SJSA1 (cell line): Measurements from ENCODE around the gene EFCAB6. TPM values are rescaled to one million over a fixed set of nuclear protein-coding genes. Genes with fewer than 3 reads are reported as not detected.

Experiments
- DNase-seq, 2 experiments: peaks; one replicate each; pipeline ENCODE4 v3.0.0-alpha.2; 2015 to 2020; ENCODE audit warnings: low spot score in 2 of 2, low read depth in 1 of 2
- H3K27ac ChIP-seq: fragments of 250-450 bp; sonication (Bioruptor Pico); 2 replicates; pipeline ENCODE4 v1.5.1; 2020; ENCODE audit warnings: mild to moderate bottlenecking, moderate library complexity
- H3K27me3 ChIP-seq: fragments of 250-450 bp; sonication (Bioruptor Pico); replicated peaks from 2 replicates; pipeline ENCODE4 v1.5.1; 2020; ENCODE audit warnings: mild to moderate bottlenecking, moderate library complexity
- H3K36me3 ChIP-seq: fragments of 250-450 bp; sonication (Bioruptor Pico); 2 replicates; pipeline ENCODE4 v1.5.1; 2020; ENCODE audit warnings: mild to moderate bottlenecking
- H3K4me1 ChIP-seq: fragments of 250-450 bp; sonication (Bioruptor Pico); replicated peaks from 2 replicates; pipeline ENCODE4 v1.6.1; 2021; ENCODE audit warnings: mild to moderate bottlenecking
- H3K4me3 ChIP-seq: fragments of 250-450 bp; sonication (Bioruptor Pico); 2 replicates; pipeline ENCODE4 v1.5.1; 2020; ENCODE audit warnings: mild to moderate bottlenecking
- H3K9me3 ChIP-seq: fragments of 250-450 bp; sonication (Bioruptor Pico); replicated peaks from 2 replicates; pipeline ENCODE4 v1.5.1; 2020; ENCODE audit warnings: mild to moderate bottlenecking
- total RNA-seq: library from RNA; depleted of rRNA; stranded (reverse); fragments of >200 nt; shearing (Covaris generic); gene quantifications from 2 replicates; pipeline ENCODE4 v1.2.3, GENCODE V29; 2014

The EFCAB6 gene
- total RNA-seq, 1 experiment from 2014 or later: 0.50 TPM

GRCh38 chr22:43745783-43746356, 66.2 kb downstream of the EFCAB6 start:
- Histone ChIP-seq H3K4me3 (no peak overlapping the region), H3K27me3 (peaks cover 9% of the 10 kb centered on the region; the same call in 1 of the 2 replicates), H3K9me3 (no peaks in the 10 kb centered on the region), H3K36me3 (no peaks in the 10 kb centered on the region), H3K4me1 (no peaks in the 10 kb centered on the region), H3K27ac (no peak overlapping the region)
- DNase-seq: no peak

- H3K9me3 ChIP-seq: no peaks in the 10 kb centered on the region
- H3K4me1 ChIP-seq: no peaks in the 10 kb centered on the region
- DNase-seq: no peak
- no peaks in the 10 kb centered on the region for H3K36me3 ChIP-seq
- H3K27me3 ChIP-seq: peaks cover 5% of the 10 kb centered on the region; the same call in 1 of the 2 replicates
- no peak overlapping the region for H3K4me3 ChIP-seq
- no peak overlapping the region for H3K27ac ChIP-seq
These were observed 66.7 kb downstream of the EFCAB6 start for GRCh38 chr22:43745411-43745770.

GRCh38 chr22:43744700-43745410, 67.2 kb downstream of the EFCAB6 start:
- Histone ChIP-seq H3K36me3 (no peaks in the 10 kb centered on the region), H3K27me3 (0 out of 2 replicates have a peak, but pooled peaks cover 2% of the 10 kb centered on the region)

DNA sequence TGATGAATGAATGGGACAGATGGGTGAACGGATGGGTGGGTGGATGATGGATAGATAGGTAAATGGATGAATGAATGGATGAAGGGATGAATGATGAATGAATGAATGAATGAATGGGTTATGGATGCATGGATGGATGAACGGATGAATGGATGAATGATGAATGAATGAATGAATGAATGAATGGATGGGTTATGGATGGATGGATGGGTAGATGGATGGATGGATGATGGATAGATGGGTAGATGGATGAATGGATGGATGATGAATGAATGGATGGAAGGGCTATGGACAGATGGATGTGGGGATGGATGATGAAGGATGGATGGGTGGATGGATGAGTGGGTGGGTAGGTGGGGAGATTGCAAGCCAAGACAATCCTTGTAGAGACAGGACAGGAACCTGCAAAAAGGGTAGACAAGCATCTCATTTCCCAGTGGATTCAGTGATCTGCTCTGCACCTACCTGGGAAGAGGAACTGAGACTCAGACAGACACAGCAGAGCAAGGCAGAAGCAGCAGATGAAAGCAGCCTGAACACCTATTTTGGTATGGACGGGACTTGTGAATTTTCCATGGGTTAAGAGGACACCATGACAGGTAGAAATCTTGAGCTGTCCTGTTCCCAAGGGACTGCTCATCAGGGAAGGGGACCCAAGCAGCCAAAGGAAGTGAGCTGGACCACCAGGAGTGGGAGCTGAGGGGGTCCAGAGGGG, 68.0 kb downstream of the EFCAB6 start:
- no peak for DNase-seq
- Histone ChIP-seq H3K4me1 (no peaks in the 10 kb centered on the region), H3K27ac (no peak overlapping the region), H3K9me3 (no peaks in the 10 kb centered on the region), H3K36me3 (no peaks in the 10 kb centered on the region), H3K27me3 (0 out of 2 replicates have a peak, but pooled peaks cover 2% of the 10 kb centered on the region), H3K4me3 (no peak overlapping the region)

More at GRCh38 chr22:43744700-43745410, 67.2 kb downstream of the EFCAB6 start:
- no peak for DNase-seq
- Histone ChIP-seq H3K9me3 (no peaks in the 10 kb centered on the region), H3K27ac (no peak overlapping the region), H3K4me3 (no peak overlapping the region), H3K4me1 (no peaks in the 10 kb centered on the region)

GRCh38 chr22:43743131-43743530, 69.0 kb downstream of the EFCAB6 start:
- H3K9me3 ChIP-seq: no peaks in the 10 kb centered on the region
- H3K36me3 ChIP-seq: no peaks in the 10 kb centered on the region
- H3K27ac ChIP-seq: no peak overlapping the region
- DNase-seq: no peak
- no peak overlapping the region for H3K4me3 ChIP-seq
- H3K4me1 ChIP-seq: no peaks in the 10 kb centered on the region
- 0 out of 2 replicates have a peak, but pooled peaks cover 2% of the 10 kb centered on the region for H3K27me3 ChIP-seq

DNA sequence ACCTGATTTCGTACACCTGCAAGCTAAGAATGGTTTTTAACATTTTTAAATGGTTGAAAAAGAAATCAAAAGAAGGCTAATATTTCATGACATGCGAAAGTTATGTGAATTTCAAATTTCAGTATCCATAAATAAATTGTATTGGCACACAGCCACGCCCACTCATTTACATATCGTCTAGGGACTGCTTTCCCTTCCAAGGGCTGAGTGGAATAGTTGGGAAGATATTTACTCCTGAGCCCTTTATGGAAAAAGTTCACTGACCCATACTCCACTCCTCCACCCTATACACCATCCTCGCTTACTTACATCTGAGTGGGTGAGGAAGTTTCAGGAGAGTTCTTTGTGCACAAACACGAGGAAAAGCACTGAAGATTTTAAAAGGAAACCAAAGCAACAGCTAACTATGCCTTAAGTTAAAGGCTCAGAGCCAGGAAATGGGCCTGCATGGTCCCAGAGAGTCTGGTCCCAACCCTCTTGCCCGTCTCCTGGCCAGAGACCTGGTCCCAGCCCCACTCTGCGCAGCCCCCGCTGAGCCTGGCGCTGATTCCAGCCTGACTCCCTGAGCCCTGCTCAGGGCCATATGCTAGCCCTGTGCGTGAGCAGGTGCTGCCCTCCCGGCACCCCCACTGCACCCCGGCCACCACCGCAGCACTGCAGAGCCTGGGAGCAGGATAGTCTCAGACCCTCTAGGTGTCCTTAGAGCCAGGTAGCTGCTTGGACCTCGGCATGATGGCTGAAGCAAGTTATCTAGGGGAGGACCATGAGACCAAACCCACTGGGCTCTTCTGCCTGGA, 69.8 kb downstream of the EFCAB6 start:
- Histone ChIP-seq H3K9me3 (no peaks in the 10 kb centered on the region), H3K36me3 (no peaks in the 10 kb centered on the region)

GRCh38 chr22:43740587-43741270, 71.4 kb downstream of the EFCAB6 start:
- DNase-seq: no peak
- 0 out of 2 replicates have a peak, but pooled peaks cover 2% of the 10 kb centered on the region for H3K27me3 ChIP-seq
- H3K4me1 ChIP-seq: no peaks in the 10 kb centered on the region
- no peak overlapping the region for H3K27ac ChIP-seq
- no peak overlapping the region for H3K4me3 ChIP-seq
- no peaks in the 10 kb centered on the region for H3K36me3 ChIP-seq
- H3K9me3 ChIP-seq: no peaks in the 10 kb centered on the region

More for the DNA sequence above, 69.8 kb downstream of the EFCAB6 start:
- no peak overlapping the region for H3K27ac ChIP-seq
- no peak for DNase-seq
- H3K27me3 ChIP-seq: 0 out of 2 replicates have a peak, but pooled peaks cover 2% of the 10 kb centered on the region
- H3K4me3 ChIP-seq: no peak overlapping the region
- no peaks in the 10 kb centered on the region for H3K4me1 ChIP-seq

DNA sequence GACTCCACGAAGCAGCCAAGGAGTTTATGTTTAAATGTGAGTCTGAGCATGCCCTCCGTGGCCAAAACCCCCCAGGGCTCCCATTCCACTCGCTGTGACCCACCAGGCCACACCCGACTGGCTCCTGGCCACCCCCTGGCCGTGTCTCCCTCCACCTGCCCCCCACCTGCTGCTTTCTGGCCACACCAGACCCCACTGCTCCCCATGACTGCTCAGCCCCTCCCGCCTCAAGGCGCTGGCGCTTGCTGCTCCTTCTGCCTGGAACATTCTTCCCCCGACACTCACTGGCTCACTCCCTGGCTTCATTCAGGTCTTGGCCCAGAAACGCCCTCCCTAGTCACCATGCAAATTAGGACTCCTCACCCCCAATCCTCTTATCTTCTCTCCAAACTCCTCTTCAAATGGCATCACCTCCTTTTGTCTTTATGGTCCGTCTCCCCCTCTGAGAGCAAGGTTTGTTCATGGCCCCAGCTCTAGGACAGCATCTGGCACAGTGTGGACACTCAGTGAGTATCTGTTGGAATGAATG, 72.2 kb downstream of the EFCAB6 start:
- no peaks in the 10 kb centered on the region for H3K9me3 ChIP-seq
- H3K4me1 ChIP-seq: no peaks in the 10 kb centered on the region
- H3K27me3 ChIP-seq: no peaks in the 10 kb centered on the region
- no peak overlapping the region for H3K27ac ChIP-seq
- no peak overlapping the region for H3K4me3 ChIP-seq
- DNase-seq: no peak
- no peaks in the 10 kb centered on the region for H3K36me3 ChIP-seq

DNA sequence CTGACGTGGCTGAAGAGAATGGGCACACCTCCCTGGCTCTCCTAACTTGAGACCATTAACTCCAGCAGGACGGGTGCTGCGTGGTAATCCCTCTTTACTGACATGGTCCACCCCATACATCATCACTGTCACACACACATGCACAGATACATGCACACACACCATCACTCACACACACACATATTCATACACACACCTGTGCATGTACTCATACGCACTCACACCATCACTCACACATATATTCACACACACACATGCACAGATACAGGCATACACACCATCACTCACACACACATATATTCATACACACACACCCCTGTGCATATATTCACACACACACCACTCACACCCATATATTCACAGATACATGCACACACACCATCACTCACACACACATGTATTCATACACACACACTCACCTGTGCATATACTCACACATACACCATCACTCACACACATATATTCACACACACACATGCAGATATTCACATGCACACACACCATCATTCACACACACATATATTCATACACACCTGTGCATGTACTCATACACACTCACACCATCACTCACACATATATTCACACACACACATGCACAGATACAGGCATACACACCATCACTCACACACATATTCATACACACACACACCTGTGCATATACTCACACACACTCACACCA, 74.8 kb downstream of the EFCAB6 start:
- Histone ChIP-seq H3K27ac (no peak overlapping the region), H3K9me3 (no peaks in the 10 kb centered on the region), H3K36me3 (no peaks in the 10 kb centered on the region), H3K4me1 (no peaks in the 10 kb centered on the region), H3K4me3 (no peak overlapping the region), H3K27me3 (no peaks in the 10 kb centered on the region)
- no peak for DNase-seq

- Histone ChIP-seq H3K27ac (no peak overlapping the region), H3K4me3 (no peak overlapping the region), H3K27me3 (no peaks in the 10 kb centered on the region), H3K4me1 (no peaks in the 10 kb centered on the region), H3K36me3 (no peaks in the 10 kb centered on the region), H3K9me3 (no peaks in the 10 kb centered on the region)
- DNase-seq: no peak
These were observed 75.5 kb downstream of the EFCAB6 start for GRCh38 chr22:43736651-43737050.

DNA sequence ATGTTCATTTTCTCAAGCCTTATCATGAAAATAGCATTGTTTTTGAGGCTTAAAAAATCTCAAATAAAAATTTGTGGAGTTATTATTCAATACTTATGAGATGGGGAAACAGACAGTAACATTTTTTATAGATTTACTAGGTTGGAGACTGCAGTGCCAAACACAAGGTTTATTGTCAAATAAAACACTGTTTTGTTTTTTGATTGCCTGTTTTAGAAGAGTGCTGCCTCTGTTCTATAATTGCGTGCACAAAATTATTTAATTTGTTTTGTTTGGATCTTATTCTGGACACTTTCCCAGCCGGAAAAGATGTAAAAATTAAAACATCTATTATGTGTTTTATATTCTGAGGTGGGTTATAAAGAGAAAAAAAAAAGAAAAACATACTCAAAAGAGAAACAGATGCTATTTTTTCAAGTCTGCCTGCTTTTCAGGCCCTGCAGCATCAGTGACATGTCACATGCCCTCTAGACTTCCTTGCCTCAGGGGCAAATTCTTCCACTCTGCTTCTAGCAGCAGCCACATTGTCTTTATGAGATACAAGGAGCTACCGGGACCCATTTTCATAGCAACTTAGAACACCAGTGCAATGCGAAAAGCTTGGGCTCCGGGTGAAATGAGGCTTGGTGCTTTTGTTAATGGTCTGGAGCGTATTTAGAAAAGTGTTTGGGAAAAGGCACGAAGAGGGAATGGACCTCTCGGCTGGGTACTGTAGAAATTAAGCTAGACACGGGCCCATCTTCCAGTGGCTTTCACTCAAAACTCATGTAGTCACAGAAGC, 77.5 kb downstream of the EFCAB6 start:
- Histone ChIP-seq H3K4me1 (no peaks in the 10 kb centered on the region), H3K27me3 (no peaks in the 10 kb centered on the region), H3K27ac (no peak overlapping the region), H3K36me3 (no peaks in the 10 kb centered on the region), H3K9me3 (no peaks in the 10 kb centered on the region), H3K4me3 (no peak overlapping the region)
- no peak for DNase-seq

DNA sequence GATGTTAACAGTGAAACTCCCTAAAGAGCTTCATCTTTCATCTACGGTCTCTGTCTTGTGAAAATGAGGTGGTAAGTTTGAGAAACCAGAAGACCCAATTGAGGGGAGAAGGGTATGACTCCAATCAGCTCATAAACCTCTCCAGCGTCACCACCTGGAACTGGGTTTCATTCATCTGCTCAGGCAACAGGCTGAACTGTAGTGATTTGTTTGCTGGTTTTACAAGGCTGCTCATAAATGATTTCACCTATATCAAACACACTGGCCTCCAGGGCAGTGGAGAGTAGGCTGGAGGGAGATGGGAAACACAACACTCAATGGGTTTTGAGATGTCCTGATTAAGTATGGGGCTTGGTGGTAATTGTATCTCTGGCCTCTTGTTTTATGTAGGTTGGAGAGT, 79.0 kb downstream of the EFCAB6 start:
- Histone ChIP-seq H3K4me3 (no peak overlapping the region), H3K27me3 (no peaks in the 10 kb centered on the region), H3K36me3 (no peaks in the 10 kb centered on the region), H3K4me1 (no peaks in the 10 kb centered on the region), H3K9me3 (no peaks in the 10 kb centered on the region), H3K27ac (no peak overlapping the region)
- DNase-seq: no peak
